DMS114 treated with DMSO at 0.1 percent for 48 hours (cell line): ENCODE results near the gene EWSR1.

Experiments
- DNase-seq: peaks from one replicate; lab custom pipeline; 2025; ENCODE audit not compliant: unreplicated experiment; lab: John Stamatoyannopoulos, UW

EWSR1 gene

GRCh38 chr22:29302402-29302680 is 34.3 kb downstream of the EWSR1 start:
- DNase-seq = no peak

GRCh38 chr22:29302681-29303465 is 34.8 kb downstream of the EWSR1 start:
- no peak for DNase-seq

GRCh38 chr22:29305836-29306174 is 37.7 kb downstream of the EWSR1 start:
- DNase-seq = no peak

GRCh38 chr22:29306175-29306834 is 38.2 kb downstream of the EWSR1 start, which contains the start of gene GAS2L1:
Gene GAS2L1, plus strand, starts transcription at chr22:29306650. Its CDS starts 1,456 bp downstream, at chr22:29308106.
- DNase-seq = peak; percentile 65

- DNase-seq = peak; percentile 49
Measured at GRCh38 chr22:29306835-29307595, 38.9 kb downstream of the EWSR1 start.

GRCh38 chr22:29307596-29308147 is 39.6 kb downstream of the EWSR1 start:
- DNase-seq = no peak

GRCh38 chr22:29308148-29308790 is 40.2 kb downstream of the EWSR1 start:
- no peak for DNase-seq

GRCh38 chr22:29308791-29309262 is 40.8 kb downstream of the EWSR1 start:
- DNase-seq = no peak

GRCh38 chr22:29309332-29310064 is 41.4 kb downstream of the EWSR1 start:
- DNase-seq = no peak

- no peak for DNase-seq
Measured at GRCh38 chr22:29310065-29310862, 42.2 kb downstream of the EWSR1 start.

- no peak for DNase-seq
Measured at GRCh38 chr22:29310863-29311339, 42.8 kb downstream of the EWSR1 start.

GRCh38 chr22:29311464-29312217 is 43.6 kb downstream of the EWSR1 start:
- no peak for DNase-seq

- DNase-seq = no peak
Measured at GRCh38 chr22:29312218-29313125, 44.4 kb downstream of the EWSR1 start.

- no peak for DNase-seq
Measured at GRCh38 chr22:29313126-29313575, 45.1 kb downstream of the EWSR1 start.

- DNase-seq = no peak
Measured at GRCh38 chr22:29313576-29314466, 45.8 kb downstream of the EWSR1 start.

- no peak for DNase-seq
Measured at GRCh38 chr22:29314537-29315285, 46.6 kb downstream of the EWSR1 start.
